Activated CD8-positive, alpha-beta T cell treated with anti-CD3 and anti-CD28 coated beads, Interleukin-2, amount 10 ng/mL, durations not matched to agents 7 days and 5 days (primary cell): ENCODE data around the gene DCTN3. TPM values are rescaled to one million over a fixed set of nuclear protein-coding genes. Genes with fewer than 3 reads are reported as not detected.

Experiments used
- ATAC-seq: fragments of 150-1000 bp; cut with Tn5 transposase; one replicate; pipeline ENCODE4 v1.10.0; 2021; ENCODE audit warnings: moderate library complexity
- CTCF ChIA-PET: fragments of 350-600 bp; sonication (Branson Sonifier 250); formaldehyde crosslinking; loops from one replicate; lab custom pipeline; 2021; ENCODE audit warnings: antibody characterized with exemption; lab: Charles Lee
- POLR2A ChIA-PET: fragments of 350-600 bp; sonication (Branson Sonifier 250); formaldehyde crosslinking; loops from one replicate; lab custom pipeline; 2021; ENCODE audit warnings: antibody characterized with exemption; lab: Charles Lee
- DNase-seq: peaks from one replicate; pipeline ENCODE4 v3.0.0-alpha.2; 2020
- H3K27ac Mint-ChIP-seq: one replicate; pipeline ENCODE4 v1.8.0; 2021; ENCODE audit warnings: mild to moderate bottlenecking, mixed read lengths
- H3K27me3 Mint-ChIP-seq: one replicate; pipeline ENCODE4 v1.8.0; 2021; ENCODE audit warnings: low read depth, mixed read lengths
- H3K36me3 Mint-ChIP-seq: one replicate; pipeline ENCODE4 v1.8.0; 2021; ENCODE audit warnings: low read depth, mixed read lengths
- H3K4me1 Mint-ChIP-seq: one replicate; pipeline ENCODE4 v1.8.0; 2021; ENCODE audit warnings: low read depth, mixed read lengths
- H3K4me3 Mint-ChIP-seq: one replicate; pipeline ENCODE4 v1.8.0; 2021; ENCODE audit warnings: mild to moderate bottlenecking, mixed read lengths
- H3K9me3 Mint-ChIP-seq: one replicate; pipeline ENCODE4 v1.8.0; 2022; ENCODE audit warnings: mixed read lengths; ENCODE audit not compliant: insufficient read depth
- total RNA-seq, 2 experiments: library from RNA; stranded (reverse); gene quantifications; one replicate each; pipeline ENCODE4 v1.2.3, GENCODE V29; 2021

Gene DCTN3
- total RNA-seq, 2 experiments from 2014 or later = 134 to 140 TPM

DNA sequence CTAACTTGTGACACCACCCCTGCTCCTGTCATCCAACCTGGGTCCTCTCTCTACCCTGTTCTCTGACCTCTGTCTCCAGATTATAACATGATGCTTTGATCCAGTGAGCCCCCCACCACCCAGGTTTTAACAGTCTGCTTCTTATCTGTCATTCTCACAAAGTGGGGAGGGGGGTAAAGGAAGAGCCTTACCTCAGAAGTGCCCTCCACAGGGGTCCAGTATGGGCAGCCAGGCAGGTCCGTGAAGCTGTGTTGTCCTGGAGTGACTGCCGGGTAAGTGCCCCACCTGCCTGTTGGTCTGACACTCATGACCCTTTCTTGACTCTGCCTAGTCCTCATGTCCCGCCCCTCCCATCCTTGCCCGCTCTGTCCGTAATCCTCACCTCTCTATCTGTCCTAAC lies 35.1 kb upstream of the DCTN3 start:
- Mint-ChIP-seq H3K27ac (no peak overlapping the region), H3K9me3 (no peaks in the 10 kb centered on the region), H3K27me3 (no peaks in the 10 kb centered on the region), H3K4me3 (no peak overlapping the region), H3K36me3 (peaks cover 4% of the 10 kb centered on the region), H3K4me1 (peaks cover 14% of the 10 kb centered on the region)
- ChIA-PET POLR2A (interaction anchor here (0.9 to 3.0 kb wide), 4 partner anchors 8 to 35 kb away, joined by 3 to 11 read pairs (median 3); partner anchors contain the start of genes DCTN3 and GALT), CTCF (interaction anchor here (1.8 to 3.9 kb wide), 2 partner anchors 8 to 9 kb away, joined by 6 to 22 read pairs; partner anchors contain the start of gene GALT)
- ATAC-seq = no peak
- DNase-seq = no peak

DNA sequence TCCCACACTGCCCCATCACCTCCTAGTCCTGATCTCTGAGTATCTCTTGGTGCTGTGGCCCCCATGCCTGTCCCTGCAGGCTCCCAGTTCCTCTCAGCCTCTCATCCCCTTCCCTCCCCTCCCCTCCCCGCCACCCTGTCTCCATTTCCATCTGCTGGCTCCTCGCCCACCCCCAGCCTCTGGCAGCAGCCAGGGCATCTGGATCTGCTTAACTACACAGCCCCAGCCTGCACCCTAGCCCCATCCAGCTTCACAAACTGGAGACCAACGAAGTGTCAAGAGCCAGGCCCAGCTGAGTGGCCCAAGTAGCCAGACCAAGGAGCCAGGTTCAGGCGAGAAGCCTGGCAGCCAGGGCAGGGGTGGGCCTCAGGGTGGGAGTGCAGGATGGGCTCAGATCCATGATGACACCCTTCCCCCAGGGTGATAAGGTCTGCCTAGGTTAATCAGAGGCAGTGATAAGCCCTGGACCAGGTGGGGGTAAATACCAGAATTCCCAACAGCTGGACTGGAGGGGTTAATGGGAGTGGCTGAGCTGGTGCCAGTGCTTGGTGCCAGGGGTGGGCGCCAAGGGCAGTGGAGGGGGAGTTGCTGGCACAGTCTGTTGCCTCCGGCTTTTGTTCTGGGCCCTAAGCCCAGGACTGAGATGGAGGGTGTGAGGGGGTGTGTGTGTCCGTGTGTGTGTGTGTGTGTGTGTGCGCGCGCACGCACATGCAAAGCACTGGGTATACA lies 34.2 kb upstream of the DCTN3 start:
- no peak for DNase-seq
- no peaks in the 10 kb centered on the region for H3K9me3 Mint-ChIP-seq
- no peak for ATAC-seq
- H3K27ac Mint-ChIP-seq = no peak overlapping the region
- peaks cover 19% of the 10 kb centered on the region for H3K4me1 Mint-ChIP-seq
- ChIA-PET POLR2A (interaction anchor here (0.7 kb wide), 1 partner anchor 442 kb away, joined by 3 read pairs; no protein-coding TSS in a partner anchor), CTCF (interaction anchor here (3.9 kb wide), 1 partner anchor 8 kb away, joined by 22 read pairs; the partner anchor contains the start of gene GALT)
- peaks cover 4% of the 10 kb centered on the region for H3K36me3 Mint-ChIP-seq
- no peaks in the 10 kb centered on the region for H3K27me3 Mint-ChIP-seq
- H3K4me3 Mint-ChIP-seq = no peak overlapping the region

DNA sequence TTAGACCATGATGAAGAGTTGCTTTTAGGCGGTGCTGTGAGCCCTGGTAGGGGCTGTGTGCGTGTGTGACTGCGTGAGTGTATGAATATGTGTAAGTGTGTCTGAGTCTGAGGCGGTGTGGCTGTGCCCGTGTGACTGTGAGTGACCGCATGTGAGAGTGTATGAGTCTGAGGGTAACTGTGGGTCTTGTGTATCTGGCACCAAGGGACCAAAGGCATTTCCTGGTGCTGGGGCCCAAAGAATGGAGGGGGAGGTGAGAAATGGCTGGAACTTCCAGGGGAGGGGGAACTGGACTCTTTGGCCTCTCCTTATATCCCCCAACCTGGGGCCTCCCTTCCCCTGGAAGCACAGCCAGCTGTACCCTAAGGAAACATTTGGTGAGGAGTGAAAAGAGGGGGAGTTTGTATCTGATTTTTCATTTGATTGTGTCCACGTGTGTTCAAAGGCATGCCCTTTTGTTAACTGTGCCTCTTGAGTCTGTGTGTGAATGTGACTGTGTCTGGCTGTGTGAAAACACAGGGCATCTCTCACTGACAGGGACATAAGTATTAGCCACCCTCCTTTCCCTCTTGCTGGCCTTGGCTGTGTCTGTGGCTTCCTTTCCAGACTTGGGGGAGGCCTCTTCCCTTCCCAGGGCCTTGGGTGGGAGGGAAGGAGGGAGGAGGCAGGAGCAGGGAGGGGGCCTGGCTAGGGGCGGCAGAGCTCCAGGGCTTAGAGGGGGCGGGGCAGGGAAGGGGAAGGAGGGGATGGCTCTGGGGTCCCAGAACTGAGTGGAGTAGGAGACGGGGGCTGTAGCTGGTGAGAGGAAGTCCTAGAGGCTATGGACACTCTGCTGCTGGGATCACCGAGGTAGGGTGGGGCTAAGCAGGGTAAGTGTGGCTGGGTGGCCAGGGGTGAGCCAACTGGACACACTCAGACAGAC lies 33.1 kb upstream of the DCTN3 start:
- Mint-ChIP-seq H3K27ac (no peak overlapping the region), H3K9me3 (no peaks in the 10 kb centered on the region), H3K4me1 (peaks cover 30% of the 10 kb centered on the region), H3K27me3 (no peaks in the 10 kb centered on the region), H3K36me3 (peaks cover 13% of the 10 kb centered on the region), H3K4me3 (no peak overlapping the region)
- DNase-seq (no peak), ATAC-seq (no peak)
- CTCF ChIA-PET = interaction anchor here (1.2 kb wide), 1 partner anchor 9 kb away, joined by 3 read pairs; no protein-coding TSS in a partner anchor
- POLR2A ChIA-PET = interaction anchor here (0.7 to 1.1 kb wide), 3 partner anchors 10 to 443 kb away, joined by 3 to 5 read pairs (median 4); partner anchors contain the start of gene CCL27

DNA sequence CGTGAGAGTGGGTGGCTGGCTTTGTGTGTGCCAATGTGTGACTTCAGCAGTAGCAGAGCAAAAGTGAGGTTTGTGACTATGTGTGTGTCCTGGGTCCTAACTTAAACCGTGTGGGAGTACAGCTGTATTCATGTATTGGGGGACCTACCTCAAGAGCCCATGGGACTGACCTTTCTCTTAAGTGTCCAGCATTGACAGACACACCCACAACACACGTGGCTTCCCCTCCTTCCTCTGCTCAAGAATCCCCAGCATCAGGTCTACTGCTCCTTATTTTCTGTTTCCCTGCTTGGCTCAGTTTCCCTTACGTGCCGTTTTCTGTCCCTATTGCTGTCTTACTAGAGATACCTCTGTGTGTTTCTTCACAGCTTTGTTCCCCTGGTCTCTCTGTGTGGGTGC lies 32.3 kb upstream of the DCTN3 start:
- no peaks in the 10 kb centered on the region for H3K9me3 Mint-ChIP-seq
- H3K27me3 Mint-ChIP-seq = no peaks in the 10 kb centered on the region
- ATAC-seq (no peak), DNase-seq (no peak)
- CTCF ChIA-PET = interaction anchor here (1.2 kb wide), 1 partner anchor 9 kb away, joined by 3 read pairs; no protein-coding TSS in a partner anchor
- H3K4me3 Mint-ChIP-seq = no peak overlapping the region
- H3K27ac Mint-ChIP-seq = no peak overlapping the region
- H3K36me3 Mint-ChIP-seq = peaks cover 20% of the 10 kb centered on the region
- POLR2A ChIA-PET = interaction anchor here (1.0 to 1.1 kb wide), 2 partner anchors 11 to 14 kb away, joined by 4 to 5 read pairs; partner anchors contain the start of gene CCL27
- H3K4me1 Mint-ChIP-seq = peaks cover 38% of the 10 kb centered on the region

DNA sequence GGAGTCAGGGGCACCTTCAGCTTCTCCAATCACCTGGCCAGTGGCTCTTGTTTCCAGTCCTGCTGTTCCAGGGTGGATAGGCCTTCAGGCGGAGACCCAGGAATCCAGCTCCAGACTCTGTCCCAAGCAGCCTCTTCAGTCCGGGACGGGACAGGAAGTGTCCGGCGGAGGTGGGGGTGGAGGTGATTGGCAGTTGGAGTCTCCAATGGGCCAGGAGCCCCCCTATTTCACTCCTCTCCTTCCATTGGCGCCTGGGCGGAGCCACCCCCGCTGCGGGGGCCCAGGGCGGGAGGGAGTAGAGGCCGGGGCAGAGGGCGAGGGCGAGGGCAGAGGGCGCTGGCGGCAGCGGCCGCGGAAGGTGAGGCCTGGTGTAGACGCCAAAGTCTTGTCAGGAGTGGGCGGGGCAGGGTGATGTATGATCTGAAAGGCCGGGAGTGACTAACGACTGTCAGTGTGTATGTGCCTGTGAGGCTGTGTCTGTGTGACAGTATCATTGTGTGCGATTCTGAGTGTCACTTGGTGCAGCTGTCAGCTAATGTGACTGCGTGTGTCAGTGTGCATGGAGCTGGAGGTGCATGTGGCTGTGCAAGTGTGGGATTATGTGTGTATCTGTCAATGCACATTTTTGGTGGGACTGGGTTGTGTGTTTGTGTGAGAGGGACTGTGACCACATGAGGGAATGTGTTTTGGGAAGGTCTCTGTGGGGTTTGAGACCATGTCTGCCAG lies 31.7 kb upstream of the DCTN3 start, which contains the start of gene IL11RA:
Gene IL11RA (plus strand): TSS at position 310 of the 726 bp plus-strand sequence. CDS start 3,033 bp downstream, outside the sequence.
- POLR2A ChIA-PET = interaction anchor here (0.5 to 1.1 kb wide), 2 partner anchors 11 to 14 kb away, joined by 3 to 4 read pairs; partner anchors contain the start of gene CCL27
- H3K36me3 Mint-ChIP-seq = peaks cover 26% of the 10 kb centered on the region
- H3K27me3 Mint-ChIP-seq = no peaks in the 10 kb centered on the region
- CTCF ChIA-PET = interaction anchor here (1.2 to 6.8 kb wide), 2 partner anchors 10 kb away, joined by 3 to 86 read pairs; partner anchors contain the start of gene CCL27
- ATAC-seq (no peak), DNase-seq (peak; percentile 33)
- H3K4me3 Mint-ChIP-seq = no peak within 1 kb of the TSS
- no peaks in the 10 kb centered on the region for H3K9me3 Mint-ChIP-seq
- peaks cover 42% of the 10 kb centered on the region for H3K4me1 Mint-ChIP-seq
- no peak within 1 kb of the TSS for H3K27ac Mint-ChIP-seq

DNA sequence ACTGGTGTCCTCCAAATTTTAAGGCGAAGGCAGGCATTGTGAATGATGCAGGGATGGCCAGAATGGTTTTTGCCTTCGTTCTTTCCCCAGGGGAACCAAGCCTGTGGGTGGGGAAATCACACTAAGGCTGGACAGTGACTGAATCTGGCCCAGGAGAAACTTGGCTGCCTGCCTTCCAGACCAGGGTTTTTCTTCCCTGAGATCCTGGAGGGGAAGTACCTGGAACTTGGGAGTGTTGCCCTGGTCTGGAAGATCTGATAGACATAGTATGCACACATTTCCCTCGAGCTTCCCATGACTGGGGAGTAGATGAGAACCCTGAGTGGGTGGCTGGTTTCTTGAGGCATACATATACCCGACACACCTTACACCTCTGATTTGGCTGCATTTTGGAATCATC lies 31.0 kb upstream of the DCTN3 start:
- ATAC-seq = no peak

DNA sequence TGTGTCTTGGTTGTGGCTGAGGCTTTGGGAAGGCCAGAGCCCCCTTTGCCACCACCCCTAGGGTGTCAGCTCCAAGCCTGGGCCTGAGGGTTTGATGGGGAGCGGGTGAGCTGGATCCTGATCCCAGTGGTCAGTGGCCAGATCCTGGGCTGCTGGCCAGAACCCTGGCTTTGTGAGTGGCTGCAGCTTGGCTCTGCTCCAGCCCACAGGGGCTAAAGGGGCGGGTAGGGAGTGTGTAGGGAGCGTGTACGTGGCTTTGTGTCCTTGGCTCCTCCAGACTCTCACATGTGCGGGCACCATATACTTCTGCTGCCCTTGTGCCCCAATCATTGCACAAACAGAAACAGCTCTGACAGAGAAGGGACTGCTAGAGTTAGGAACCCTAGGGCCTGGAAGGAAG lies 30.5 kb upstream of the DCTN3 start:
- ATAC-seq (no peak), DNase-seq (no peak)
- POLR2A ChIA-PET = interaction anchor here (0.8 kb wide), 1 partner anchor 14 kb away, joined by 3 read pairs; no protein-coding TSS in a partner anchor
- H3K27me3 Mint-ChIP-seq = no peaks in the 10 kb centered on the region
- H3K4me3 Mint-ChIP-seq = no peak overlapping the region
- no peaks in the 10 kb centered on the region for H3K9me3 Mint-ChIP-seq
- peaks cover 28% of the 10 kb centered on the region for H3K36me3 Mint-ChIP-seq
- CTCF ChIA-PET = interaction anchor here (6.8 kb wide), 1 partner anchor 12 kb away, joined by 86 read pairs; the partner anchor contains the start of gene CCL27
- peaks cover 49% of the 10 kb centered on the region for H3K4me1 Mint-ChIP-seq
- no peak overlapping the region for H3K27ac Mint-ChIP-seq

More for the DNA sequence above, 31.0 kb upstream of the DCTN3 start:
- Mint-ChIP-seq H3K36me3 (peaks cover 28% of the 10 kb centered on the region), H3K27me3 (no peaks in the 10 kb centered on the region), H3K27ac (no peak overlapping the region), H3K9me3 (no peaks in the 10 kb centered on the region), H3K4me1 (peaks cover 44% of the 10 kb centered on the region), H3K4me3 (no peak overlapping the region)
- POLR2A ChIA-PET = interaction anchor here (0.5 kb wide), 1 partner anchor 13 kb away, joined by 3 read pairs; no protein-coding TSS in a partner anchor
- CTCF ChIA-PET = interaction anchor here (6.8 kb wide), 1 partner anchor 11 kb away, joined by 86 read pairs; the partner anchor contains the start of gene CCL27
- no peak for DNase-seq

DNA sequence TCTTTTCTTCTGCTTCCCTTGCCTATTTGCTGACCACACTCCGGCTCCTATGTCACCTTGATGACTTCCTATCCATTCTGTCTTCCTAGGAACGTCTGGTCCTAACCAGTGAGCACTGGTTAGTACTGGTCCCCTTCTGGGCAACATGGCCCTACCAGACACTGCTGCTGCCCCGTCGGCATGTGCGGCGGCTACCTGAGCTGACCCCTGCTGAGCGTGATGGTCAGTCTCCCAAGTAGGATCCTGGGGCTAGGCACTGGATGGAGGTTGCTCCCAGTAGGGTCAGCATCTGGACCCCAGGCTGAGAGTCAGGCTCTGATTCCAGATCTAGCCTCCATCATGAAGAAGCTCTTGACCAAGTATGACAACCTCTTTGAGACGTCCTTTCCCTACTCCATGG lies 28.4 kb upstream of the DCTN3 start:
- ChIA-PET CTCF (interaction anchor here (1.6 to 6.9 kb wide), 3 partner anchors 14 to 54 kb away, joined by 4 to 156 read pairs (median 86); partner anchors contain the start of genes CCL27 and SIGMAR1), POLR2A (interaction anchor here (0.6 to 5.1 kb wide), 4 partner anchors 11 to 532 kb away, joined by 3 to 27 read pairs (median 4); partner anchors contain the start of gene DCTN3)
- Mint-ChIP-seq H3K27ac (no peak overlapping the region), H3K4me3 (peak overlapping the region; percentile 5), H3K4me1 (peaks cover 50% of the 10 kb centered on the region), H3K36me3 (peaks cover 28% of the 10 kb centered on the region), H3K9me3 (no peaks in the 10 kb centered on the region), H3K27me3 (no peaks in the 10 kb centered on the region)
- ATAC-seq = no peak
- no peak for DNase-seq

DNA sequence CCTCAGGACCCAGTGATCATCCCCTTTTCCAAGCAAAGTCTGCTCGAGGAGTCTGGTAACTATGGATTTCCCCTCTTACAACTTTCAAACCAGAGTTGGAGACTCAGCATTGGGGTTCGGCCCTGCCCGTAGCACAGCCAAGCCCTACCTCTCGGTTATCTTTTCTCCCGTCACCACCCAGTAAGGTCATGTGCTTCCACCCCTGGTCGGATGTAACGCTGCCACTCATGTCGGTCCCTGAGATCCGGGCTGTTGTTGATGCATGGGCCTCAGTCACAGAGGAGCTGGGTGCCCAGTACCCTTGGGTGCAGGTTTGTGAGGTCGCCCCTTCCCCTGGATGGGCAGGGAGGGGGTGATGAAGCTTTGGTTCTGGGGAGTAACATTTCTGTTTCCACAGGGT lies 27.4 kb upstream of the DCTN3 start:
- Mint-ChIP-seq H3K36me3 (peaks cover 28% of the 10 kb centered on the region), H3K9me3 (no peaks in the 10 kb centered on the region), H3K27ac (peak overlapping the region; percentile 88), H3K27me3 (no peaks in the 10 kb centered on the region), H3K4me3 (peak overlapping the region; percentile 91), H3K4me1 (peaks cover 43% of the 10 kb centered on the region)
- no peak for DNase-seq
- POLR2A ChIA-PET = interaction anchor here (1.6 to 5.1 kb wide), 6 partner anchors 9 to 27 kb away, joined by 3 to 45 read pairs (median 10); partner anchors contain the start of genes DCTN3 and SIGMAR1
- CTCF ChIA-PET = interaction anchor here (0.6 to 6.9 kb wide), 6 partner anchors 9 to 467 kb away, joined by 3 to 156 read pairs (median 16); partner anchors contain the start of genes ATOSB, CCL27 and SIGMAR1
- ATAC-seq = no peak

DNA sequence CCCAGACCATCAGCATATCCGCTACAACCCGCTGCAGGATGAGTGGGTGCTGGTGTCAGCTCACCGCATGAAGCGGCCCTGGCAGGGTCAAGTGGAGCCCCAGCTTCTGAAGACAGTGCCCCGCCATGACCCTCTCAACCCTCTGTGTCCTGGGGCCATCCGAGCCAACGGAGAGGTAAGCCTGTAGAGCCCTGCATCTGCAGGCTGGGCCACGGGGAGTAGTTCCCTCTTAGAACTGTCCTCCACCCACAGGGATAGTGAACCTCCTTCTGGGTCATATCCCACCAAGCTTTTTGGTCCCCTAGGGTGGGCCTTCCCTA lies 26.7 kb upstream of the DCTN3 start:
- peak overlapping the region; percentile 91 for H3K4me3 Mint-ChIP-seq
- peaks cover 28% of the 10 kb centered on the region for H3K36me3 Mint-ChIP-seq
- ATAC-seq = no peak
- H3K27me3 Mint-ChIP-seq = no peaks in the 10 kb centered on the region
- POLR2A ChIA-PET = interaction anchor here (1.1 to 5.1 kb wide), 7 partner anchors 9 to 27 kb away, joined by 4 to 45 read pairs (median 8); partner anchors contain the start of genes DCTN3 and SIGMAR1
- no peaks in the 10 kb centered on the region for H3K9me3 Mint-ChIP-seq
- DNase-seq = no peak
- H3K4me1 Mint-ChIP-seq = peaks cover 39% of the 10 kb centered on the region
- CTCF ChIA-PET = interaction anchor here (0.6 to 6.9 kb wide), 12 partner anchors 9 to 468 kb away, joined by 3 to 156 read pairs (median 8); partner anchors contain the start of genes ATOSB, CCL27, DCTN3 and RPP25L
- peak overlapping the region; percentile 88 for H3K27ac Mint-ChIP-seq
